GM12878 (cell line): Measurements from ENCODE around the gene ARSI. TPM values are rescaled to one million over a fixed set of nuclear protein-coding genes. Genes with fewer than 3 reads are reported as not detected.
A peak's percentile ranks its signal among the peaks of the same experiment; 100 is the strongest.

Source experiments
- ATAC-seq: fragments of 200-7000 bp; cut with Tn5 transposase; 3 replicates; pipeline ENCODE4 v1.9.1; 2020; ENCODE audit warnings: mild to moderate bottlenecking, moderate library complexity
- BruUV-seq: library from RNA; stranded (reverse); fragments of 400-500 nt; replicated peaks from 2 replicates; lab custom pipeline; 2021; lab: Mats Ljungman, UMichigan
- CTCF ChIA-PET: fragments of 300-600 bp; sonication (Branson Sonifier 250); formaldehyde crosslinking; extraction: SDS; loops from one replicate; lab custom pipeline; 2021; ENCODE audit warnings: inconsistent platforms; lab: Yijun Ruan, JAX
- POLR2A ChIA-PET: fragments of 350-600 bp; formaldehyde crosslinking; extraction: SDS; loops from one replicate; lab custom pipeline; 2021; ENCODE audit warnings: inconsistent platforms; lab: Charles Lee
- RAD21 ChIA-PET: fragments of 300-600 bp; sonication (Branson Sonifier 250); formaldehyde crosslinking; loops from one replicate; lab custom pipeline; 2023; ENCODE audit warnings: antibody characterized with exemption; ENCODE audit not compliant: unreplicated experiment; lab: Charles Lee
- SMC1A ChIA-PET: fragments of 300-600 bp; sonication (Branson Sonifier 250); formaldehyde crosslinking; loops from one replicate; lab custom pipeline; 2023; ENCODE audit not compliant: unreplicated experiment, uncharacterized antibody; lab: Charles Lee
- DNase-seq: peaks from one replicate; pipeline ENCODE4 v3.0.0-alpha.2; 2011; ENCODE audit warnings: low read depth, low spot score
- FAIRE-seq: peaks from 3 replicates; lab custom pipeline; 2011; peaks lifted over from hg19 to GRCh38; lab: Jason Lieb, UNC
- H2AFZ ChIP-seq: 2 replicates; pipeline ENCODE4 v1.6.0; 2011; ENCODE audit warnings: low read depth, low read length, control low read depth; ENCODE audit not compliant: control insufficient read depth
- H3K27ac ChIP-seq: 2 replicates; pipeline ENCODE4 v1.5.1; 2011; ENCODE audit warnings: control low read depth; ENCODE audit not compliant: control insufficient read depth, insufficient read depth
- H3K27me3 ChIP-seq, 2 experiments: replicated peaks in 1 of 2; 2 replicates each; pipeline versions ENCODE4 v1.6.0 to v1.6.1; 2011; ENCODE audit warnings: low read length in 1 of 2; ENCODE audit not compliant: control insufficient read depth in 2 of 2, insufficient read depth in 2 of 2
- H3K36me3 ChIP-seq, 2 experiments: 2 replicates each; pipeline ENCODE4 v1.5.1; 2011; ENCODE audit warnings: low read length in 1 of 2; ENCODE audit not compliant: control insufficient read depth in 2 of 2, insufficient read depth in 2 of 2
- H3K4me1 ChIP-seq: 2 replicates; pipeline ENCODE4 v1.6.1; 2011; ENCODE audit warnings: mild to moderate bottlenecking, low read length, moderate library complexity, mixed read lengths; ENCODE audit not compliant: control insufficient read depth, insufficient read depth
- H3K4me2 ChIP-seq: 2 replicates; pipeline ENCODE4 v1.6.0; 2011; ENCODE audit warnings: control low read depth; ENCODE audit not compliant: control insufficient read depth, insufficient read depth
- H3K4me3 ChIP-seq: fragments of 200-600 bp; sonication (generic); 2 replicates; pipeline ENCODE4 v1.5.1; 2016
- H3K79me2 ChIP-seq: 2 replicates; pipeline ENCODE4 v1.6.0; 2011; ENCODE audit warnings: low read length; ENCODE audit not compliant: control insufficient read depth, insufficient read depth
- H3K9ac ChIP-seq: 2 replicates; pipeline ENCODE4 v1.8.0; 2011; ENCODE audit warnings: low read length, control low read depth, mixed read lengths; ENCODE audit not compliant: control insufficient read depth, insufficient read depth
- H3K9me3 ChIP-seq: replicated peaks from 3 replicates; pipeline ENCODE4 v1.5.1; 2011; ENCODE audit warnings: mild to moderate bottlenecking, low read length; ENCODE audit not compliant: control insufficient read depth, insufficient read depth
- H4K20me1 ChIP-seq: 2 replicates; pipeline ENCODE4 v1.6.0; 2011; ENCODE audit not compliant: control insufficient read depth, insufficient read depth
- HCFC1 ChIP-seq: fragments of 150-350 bp; IDR thresholded peaks from 2 replicates; pipeline ENCODE4 v1.6.1; 2014; ENCODE audit warnings: low read length
- JUND ChIP-seq: IDR thresholded peaks from 2 replicates; pipeline ENCODE4 v1.6.1; 2012; ENCODE audit warnings: low read depth, mild to moderate bottlenecking, low read length, improper control_type of control experiment, moderate library complexity
- KLF5 ChIP-seq: fragments of 450-650 bp; IDR thresholded peaks from 2 replicates; pipeline ENCODE4 v1.6.1; 2014; ENCODE audit warnings: mild to moderate bottlenecking; ENCODE audit not compliant: partially characterized antibody
- MYC ChIP-seq: IDR thresholded peaks from 2 replicates; pipeline ENCODE4 v1.6.1; 2011; ENCODE audit warnings: mild to moderate bottlenecking, low read length, moderate library complexity, inconsistent platforms; ENCODE audit not compliant: insufficient read depth, insufficient replicate concordance, insufficient read length, severe bottlenecking
- NR2F1 ChIP-seq: fragments of 450-650 bp; conservative IDR thresholded peaks from 2 replicates; pipeline ENCODE4 v1.6.1; 2017; ENCODE audit warnings: mild to moderate bottlenecking
- PBX3 ChIP-seq: IDR thresholded peaks from 2 replicates; pipeline ENCODE4 v1.6.1; 2011; ENCODE audit warnings: mild to moderate bottlenecking, low read depth, low read length, moderate library complexity; ENCODE audit not compliant: insufficient replicate concordance
- RAD21 ChIP-seq: IDR thresholded peaks from 2 replicates; pipeline ENCODE4 v1.6.1; 2011; ENCODE audit warnings: mild to moderate bottlenecking, low read depth, low read length, moderate library complexity; ENCODE audit not compliant: insufficient read depth
- RELA ChIP-seq: fragments of 450-650 bp; IDR thresholded peaks from 2 replicates; pipeline ENCODE4 v1.8.0; 2014; ENCODE audit warnings: borderline replicate concordance; ENCODE audit not compliant: partially characterized antibody
- SMC3 ChIP-seq: IDR thresholded peaks from 2 replicates; pipeline ENCODE4 v1.6.1; 2011; ENCODE audit warnings: low read length, improper control_type of control experiment, borderline replicate concordance
- ZSCAN29 ChIP-seq: fragments of 450-650 bp; IDR thresholded peaks from 2 replicates; pipeline ENCODE4 v1.6.1; 2017; ENCODE audit warnings: mild to moderate bottlenecking, moderate library complexity
- WGBS: methylation state at CpG from one replicate; pipeline ENCODE4 v1.1.6; 2016; ENCODE audit warnings: low lambda C conversion rate; ENCODE audit not compliant: insufficient replicate concordance, insufficient coverage; ENCODE audit errors: missing lambda C conversion rate; 5-methylcytosine and 5-hydroxymethylcytosine counted together
- in situ Hi-C: fragments of 300-500 bp; cut with MboI; formaldehyde crosslinking; loops from 9 replicates; pipeline ENCODE4 v1.14.3; 2018; ENCODE audit warnings: mixed read lengths
- intact Hi-C: fragments of 100-400 bp; cut with micrococcal nuclease; formaldehyde crosslinking; loops from one replicate; pipeline ENCODE4 v1.14.2; 2022; ENCODE audit not compliant: unreplicated experiment
- polyA plus RNA-seq, 11 experiments: library from polyadenylated mRNA; depleted of rRNA in 4 of 11; unstranded in 6 of 11; stranded (reverse) in 5 of 11; fragments of >200 nt; fragmentation: Nextera tagmentation in 4 of 11; fragmentation: Illumina TruSeq in 1 of 11; extraction: Ambion mirVana in 4 of 11; extraction: Trizol in 1 of 11; gene quantifications; 1 replicate in 1 of 11; 2 replicates in 10 of 11; pipeline versions ENCODE4 v1.2.1 to v1.2.3, GENCODE V29; 2011 to 2016; ENCODE audit warnings: inconsistent platforms in 2 of 11, missing spikeins in 2 of 11, low read depth in 1 of 11
- total RNA-seq, 4 experiments: library from RNA; depleted of rRNA in 3 of 4; stranded (reverse); fragments of >200 nt in 3 of 4; fragmentation: Illumina TruSeq in 1 of 4; extraction: Trizol in 1 of 4; gene quantifications; 2 replicates each; pipeline versions ENCODE4 v1.2.1 to v1.2.3, GENCODE V29; 2013 to 2021
- TF ChIP-seq, protein P1 (sequence below), 3 experiments: IDR thresholded peaks in 2 of 3; conservative IDR thresholded peaks in 1 of 3; 2 replicates each; pipeline ENCODE4 v1.5.1; 2011; ENCODE audit warnings: low read depth in 3 of 3, low read length in 3 of 3, mild to moderate bottlenecking in 3 of 3, control low read depth in 2 of 3, moderate library complexity in 2 of 3, inconsistent platforms in 1 of 3, mixed read lengths in 1 of 3; ENCODE audit not compliant: control insufficient read depth in 2 of 3, insufficient read depth in 1 of 3; ENCODE audit errors: extremely low read depth in 1 of 3
- TF ChIP-seq, protein P2 (sequence below): fragments of 450-650 bp; IDR thresholded peaks from 2 replicates; pipeline ENCODE4 v1.6.1; 2018; ENCODE audit warnings: mild to moderate bottlenecking, low read depth, moderate library complexity; ENCODE audit not compliant: partially characterized antibody
- TF ChIP-seq, protein P3 (sequence below): fragments of 450-650 bp; IDR thresholded peaks from 2 replicates; pipeline ENCODE4 v1.6.1; 2017; ENCODE audit warnings: mild to moderate bottlenecking

ARSI gene
- total and polyA plus RNA-seq, 10 of the 15 experiments (the other 5 are each of a cell fraction or from before 2014, with no cell fraction given), result not detected

DNA sequence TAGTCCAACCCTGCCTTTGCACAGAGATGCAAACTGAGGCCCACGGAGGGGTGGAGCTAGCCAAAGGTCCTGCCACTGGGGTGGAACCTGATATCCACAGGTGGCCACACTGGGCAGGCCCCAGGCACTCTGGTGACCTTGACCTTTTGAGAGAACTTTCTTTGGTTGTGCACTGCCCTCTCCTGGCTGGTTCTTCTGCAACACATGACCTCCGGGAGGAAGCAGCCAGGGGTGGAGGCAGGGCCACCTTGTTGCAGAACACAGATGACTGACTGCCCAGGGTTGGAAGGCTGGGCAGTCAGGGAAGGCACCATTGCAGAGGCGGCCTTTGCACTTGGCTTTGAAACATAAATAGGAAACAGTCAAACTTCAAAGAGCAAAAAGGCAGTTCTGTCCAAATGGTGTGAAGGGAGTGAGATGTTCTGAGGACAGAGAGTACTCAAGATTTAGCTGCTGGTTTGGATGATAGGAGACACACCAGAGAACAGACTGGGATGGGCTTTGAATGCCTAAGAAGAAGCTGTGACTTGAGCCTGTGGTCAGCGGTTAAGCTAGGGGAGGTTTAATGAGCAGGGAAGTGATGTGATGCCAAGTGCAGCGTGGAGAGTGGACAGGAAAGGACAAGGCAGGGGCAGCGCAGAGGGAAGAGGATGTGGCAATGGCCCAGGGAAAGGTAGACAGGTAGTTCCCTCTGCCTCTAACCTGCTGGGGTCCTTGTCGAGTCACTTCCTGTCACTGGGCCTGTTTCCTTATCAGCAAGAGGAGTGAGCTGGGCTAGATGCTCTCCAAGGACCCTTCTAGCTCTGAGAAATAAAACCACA is 48.0 kb upstream of the ARSI start:
- WGBS, result 36% methylated on average over 7 of the region's 7 CpGs
- Histone ChIP-seq H3K9ac (no peak overlapping the region), H3K27ac (no peak overlapping the region), H3K79me2 (no peaks in the 10 kb centered on the region), H3K4me1 (peaks cover 8% of the 10 kb centered on the region; the same call in 1 of the 2 replicates), H3K4me3 (no peak overlapping the region), H3K9me3 (no peaks in the 10 kb centered on the region), H3K4me2 (no peak overlapping the region), H4K20me1 (no peaks in the 10 kb centered on the region), H3K36me3 (no peaks in the 10 kb centered on the region), H2AFZ (peak overlapping the region; percentile 37), H3K27me3 (no peaks in the 10 kb centered on the region)
- CTCF ChIA-PET, result interaction anchor here (0.6 to 5.1 kb wide), 30 partner anchors 11 to 357 kb away, joined by 3 to 27 read pairs (median 3); no protein-coding TSS in a partner anchor
- ATAC-seq, result peak; percentile 99
- RAD21 ChIA-PET, result interaction anchor here (0.8 to 3.4 kb wide), 7 partner anchors 11 to 221 kb away, joined by 3 to 14 read pairs (median 4); no protein-coding TSS in a partner anchor
- peak; percentile 13 for DNase-seq
- BruUV-seq, result no TSS peak
- in situ Hi-C loops, result no loop called here
- POLR2A ChIA-PET, result interaction anchor here (0.6 kb wide), 2 partner anchors 55 to 498 kb away, joined by 3 read pairs; no protein-coding TSS in a partner anchor
- intact Hi-C loops, result loop anchor here (1.0 to 10.0 kb wide), 5 partner anchors 78 to 220 kb away; no protein-coding TSS in a partner anchor
- SMC1A ChIA-PET, result interaction anchor here (0.7 to 2.1 kb wide), 13 partner anchors 8 to 220 kb away, joined by 3 to 7 read pairs (median 4); no protein-coding TSS in a partner anchor
- FAIRE-seq, result peak; percentile 75
- TF ChIP-seq, protein P1, sequence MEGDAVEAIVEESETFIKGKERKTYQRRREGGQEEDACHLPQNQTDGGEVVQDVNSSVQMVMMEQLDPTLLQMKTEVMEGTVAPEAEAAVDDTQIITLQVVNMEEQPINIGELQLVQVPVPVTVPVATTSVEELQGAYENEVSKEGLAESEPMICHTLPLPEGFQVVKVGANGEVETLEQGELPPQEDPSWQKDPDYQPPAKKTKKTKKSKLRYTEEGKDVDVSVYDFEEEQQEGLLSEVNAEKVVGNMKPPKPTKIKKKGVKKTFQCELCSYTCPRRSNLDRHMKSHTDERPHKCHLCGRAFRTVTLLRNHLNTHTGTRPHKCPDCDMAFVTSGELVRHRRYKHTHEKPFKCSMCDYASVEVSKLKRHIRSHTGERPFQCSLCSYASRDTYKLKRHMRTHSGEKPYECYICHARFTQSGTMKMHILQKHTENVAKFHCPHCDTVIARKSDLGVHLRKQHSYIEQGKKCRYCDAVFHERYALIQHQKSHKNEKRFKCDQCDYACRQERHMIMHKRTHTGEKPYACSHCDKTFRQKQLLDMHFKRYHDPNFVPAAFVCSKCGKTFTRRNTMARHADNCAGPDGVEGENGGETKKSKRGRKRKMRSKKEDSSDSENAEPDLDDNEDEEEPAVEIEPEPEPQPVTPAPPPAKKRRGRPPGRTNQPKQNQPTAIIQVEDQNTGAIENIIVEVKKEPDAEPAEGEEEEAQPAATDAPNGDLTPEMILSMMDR (IDR thresholded peaks at IDR 0.05 in 2 of 3, conservative IDR thresholded peaks at IDR 0.05 in 1 of 3; ENCODE audit: control insufficient read depth in 2 of 3, extremely low read depth in 1 of 3, insufficient read depth in 1 of 3, low read depth in 3 of 3, low read length in 3 of 3), result peak; percentile 69 to 79 (median 73)
- TF ChIP-seq RAD21, result peak; percentile 74
- peak; percentile 62 for TF ChIP-seq SMC3
- TF ChIP-seq JUND, result no peak
- TF ChIP-seq ZSCAN29, result no peak
- peak; percentile 34 for TF ChIP-seq RELA
- peak; percentile 40 for TF ChIP-seq PBX3
- TF ChIP-seq HCFC1, result no peak
- TF ChIP-seq KLF5, result peak; percentile 23
- TF ChIP-seq, protein P2, sequence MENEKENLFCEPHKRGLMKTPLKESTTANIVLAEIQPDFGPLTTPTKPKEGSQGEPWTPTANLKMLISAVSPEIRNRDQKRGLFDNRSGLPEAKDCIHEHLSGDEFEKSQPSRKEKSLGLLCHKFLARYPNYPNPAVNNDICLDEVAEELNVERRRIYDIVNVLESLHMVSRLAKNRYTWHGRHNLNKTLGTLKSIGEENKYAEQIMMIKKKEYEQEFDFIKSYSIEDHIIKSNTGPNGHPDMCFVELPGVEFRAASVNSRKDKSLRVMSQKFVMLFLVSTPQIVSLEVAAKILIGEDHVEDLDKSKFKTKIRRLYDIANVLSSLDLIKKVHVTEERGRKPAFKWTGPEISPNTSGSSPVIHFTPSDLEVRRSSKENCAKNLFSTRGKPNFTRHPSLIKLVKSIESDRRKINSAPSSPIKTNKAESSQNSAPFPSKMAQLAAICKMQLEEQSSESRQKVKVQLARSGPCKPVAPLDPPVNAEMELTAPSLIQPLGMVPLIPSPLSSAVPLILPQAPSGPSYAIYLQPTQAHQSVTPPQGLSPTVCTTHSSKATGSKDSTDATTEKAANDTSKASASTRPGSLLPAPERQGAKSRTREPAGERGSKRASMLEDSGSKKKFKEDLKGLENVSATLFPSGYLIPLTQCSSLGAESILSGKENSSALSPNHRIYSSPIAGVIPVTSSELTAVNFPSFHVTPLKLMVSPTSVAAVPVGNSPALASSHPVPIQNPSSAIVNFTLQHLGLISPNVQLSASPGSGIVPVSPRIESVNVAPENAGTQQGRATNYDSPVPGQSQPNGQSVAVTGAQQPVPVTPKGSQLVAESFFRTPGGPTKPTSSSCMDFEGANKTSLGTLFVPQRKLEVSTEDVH, result no peak
- TF ChIP-seq, protein P3, sequence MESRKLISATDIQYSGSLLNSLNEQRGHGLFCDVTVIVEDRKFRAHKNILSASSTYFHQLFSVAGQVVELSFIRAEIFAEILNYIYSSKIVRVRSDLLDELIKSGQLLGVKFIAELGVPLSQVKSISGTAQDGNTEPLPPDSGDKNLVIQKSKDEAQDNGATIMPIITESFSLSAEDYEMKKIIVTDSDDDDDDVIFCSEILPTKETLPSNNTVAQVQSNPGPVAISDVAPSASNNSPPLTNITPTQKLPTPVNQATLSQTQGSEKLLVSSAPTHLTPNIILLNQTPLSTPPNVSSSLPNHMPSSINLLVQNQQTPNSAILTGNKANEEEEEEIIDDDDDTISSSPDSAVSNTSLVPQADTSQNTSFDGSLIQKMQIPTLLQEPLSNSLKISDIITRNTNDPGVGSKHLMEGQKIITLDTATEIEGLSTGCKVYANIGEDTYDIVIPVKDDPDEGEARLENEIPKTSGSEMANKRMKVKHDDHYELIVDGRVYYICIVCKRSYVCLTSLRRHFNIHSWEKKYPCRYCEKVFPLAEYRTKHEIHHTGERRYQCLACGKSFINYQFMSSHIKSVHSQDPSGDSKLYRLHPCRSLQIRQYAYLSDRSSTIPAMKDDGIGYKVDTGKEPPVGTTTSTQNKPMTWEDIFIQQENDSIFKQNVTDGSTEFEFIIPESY, result no peak
- TF ChIP-seq NR2F1, result peak; percentile 100
- TF ChIP-seq MYC, result no peak
